HG02610 (cell line): ENCODE results near the gene IL21.
"Not testable (repeated sequence)": the region's sequence is repeated elsewhere in the genome, so short reads cannot be mapped to it uniquely, and the experiment has no call there.

Source experiments
- ATAC-seq: cut with Tn5 transposase; IDR thresholded peaks from one replicate; pipeline ENCODE4 v1.9.1; 2021; ENCODE audit warnings: mild to moderate bottlenecking, moderate library complexity; ENCODE audit not compliant: unreplicated experiment

IL21 gene

GRCh38 chr4:122583906-122584305 lies 37.0 kb downstream of the IL21 start:
- no peak for ATAC-seq

- peak; percentile 71 for ATAC-seq
Measured at GRCh38 chr4:122577808-122578781, 42.8 kb downstream of the IL21 start.

- no peak for ATAC-seq
Measured at GRCh38 chr4:122577189-122577553, 43.7 kb downstream of the IL21 start.

- ATAC-seq, result no peak
Measured at GRCh38 chr4:122576261-122577188, 44.3 kb downstream of the IL21 start.

- not testable (repeated sequence) for ATAC-seq
Measured at GRCh38 chr4:122574347-122574746, 46.5 kb downstream of the IL21 start.

- ATAC-seq, result no peak
Measured at GRCh38 chr4:122562449-122562848, 58.4 kb downstream of the IL21 start.
